GM23338 (cell line): ENCODE results near the gene RCSD1. TPM values are rescaled to one million over a fixed set of nuclear protein-coding genes. Genes with fewer than 3 reads are reported as not detected.

Experiments
- ATAC-seq: fragments of 200-7000 bp; cut with Tn5 transposase; 3 replicates; pipeline ENCODE4 v1.9.1; 2020
- DNase-seq: peaks from one replicate; pipeline ENCODE4 v3.0.0-alpha.2; 2015; ENCODE audit warnings: low spot score
- H2AFZ ChIP-seq: fragments of 200-600 bp; sonication (generic); 2 replicates; pipeline ENCODE4 v1.8.0; 2016; ENCODE audit warnings: antibody characterized with exemption, mild to moderate bottlenecking, moderate library complexity
- H3F3A ChIP-seq: fragments of 200-600 bp; sonication (generic); replicated peaks from 2 replicates; pipeline ENCODE4 v1.8.0; 2017; ENCODE audit warnings: antibody characterized with exemption, mixed run types, low read depth
- H3K27ac ChIP-seq: fragments of 200-600 bp; sonication (generic); 2 replicates; pipeline ENCODE4 v1.6.1; 2016; ENCODE audit warnings: low read depth
- H3K27me3 ChIP-seq: fragments of 200-600 bp; sonication (generic); 2 replicates; pipeline ENCODE4 v1.8.0; 2016; ENCODE audit warnings: mild to moderate bottlenecking, mixed run types, moderate library complexity; ENCODE audit not compliant: insufficient read depth
- H3K36me3 ChIP-seq: fragments of 200-600 bp; sonication (generic); 2 replicates; pipeline ENCODE4 v1.8.0; 2016; ENCODE audit warnings: mild to moderate bottlenecking; ENCODE audit not compliant: insufficient read depth
- H3K4me1 ChIP-seq: fragments of 200-600 bp; sonication (generic); 2 replicates; pipeline ENCODE4 v1.8.0; 2016; ENCODE audit warnings: mild to moderate bottlenecking, moderate library complexity; ENCODE audit not compliant: insufficient read depth
- H3K4me2 ChIP-seq: fragments of 200-600 bp; sonication (generic); 2 replicates; pipeline ENCODE4 v1.7.1; 2017; ENCODE audit warnings: mixed run types
- H3K4me3 ChIP-seq: fragments of 200-600 bp; sonication (generic); 2 replicates; pipeline ENCODE4 v1.6.1; 2016; ENCODE audit warnings: mixed run types
- H3K79me2 ChIP-seq: fragments of 200-600 bp; sonication (generic); replicated peaks from 2 replicates; pipeline ENCODE4 v1.8.0; 2017; ENCODE audit warnings: mild to moderate bottlenecking; ENCODE audit not compliant: insufficient read depth
- H3K9me2 ChIP-seq: fragments of 200-600 bp; sonication (generic); 2 replicates; pipeline ENCODE4 v1.8.0; 2017; ENCODE audit not compliant: insufficient read depth
- H4K20me1 ChIP-seq: fragments of 200-600 bp; sonication (generic); replicated peaks from 2 replicates; pipeline ENCODE4 v1.8.0; 2017; ENCODE audit warnings: mild to moderate bottlenecking; ENCODE audit not compliant: insufficient read depth
- H3K27ac Mint-ChIP-seq: 2 replicates; pipeline ENCODE4 v1.8.0; 2020; ENCODE audit warnings: inconsistent platforms, mild to moderate bottlenecking, moderate library complexity, mixed read lengths
- H3K27me3 Mint-ChIP-seq: 3 replicates; pipeline ENCODE4 v1.8.0; 2022; ENCODE audit warnings: low read depth, mild to moderate bottlenecking, moderate library complexity, mixed read lengths, inconsistent platforms; ENCODE audit not compliant: insufficient read depth, poor library complexity
- H3K36me3 Mint-ChIP-seq: 3 replicates; pipeline ENCODE4 v1.8.0; 2021; ENCODE audit warnings: low read depth, mild to moderate bottlenecking, inconsistent platforms, moderate library complexity, mixed read lengths
- H3K4me1 Mint-ChIP-seq: 3 replicates; pipeline ENCODE4 v1.8.0; 2020; ENCODE audit warnings: mild to moderate bottlenecking, inconsistent platforms, mixed read lengths
- H3K4me3 Mint-ChIP-seq: 3 replicates; pipeline ENCODE4 v1.8.0; 2021; ENCODE audit warnings: moderate library complexity, mild to moderate bottlenecking, inconsistent platforms, mixed read lengths
- H3K9me3 Mint-ChIP-seq: 3 replicates; pipeline ENCODE4 v1.8.0; 2020; ENCODE audit warnings: moderate library complexity, mild to moderate bottlenecking, inconsistent platforms, mixed read lengths
- CREB1 ChIP-seq: fragments of 250-450 bp; sonication (Bioruptor Pico); IDR thresholded peaks from 2 replicates; pipeline ENCODE4 v1.5.0; 2020; ENCODE audit warnings: low read depth, mild to moderate bottlenecking, moderate library complexity
- CTCF ChIP-seq, 2 experiments: fragments of 200-600 bp in 1 of 2; sonication (generic) in 1 of 2; conservative IDR thresholded peaks; 2 replicates each; pipeline versions ENCODE4 v1.5.1 to v1.6.1; 2016 to 2017; ENCODE audit warnings: antibody characterized with exemption in 2 of 2, low read depth in 2 of 2, mild to moderate bottlenecking in 2 of 2, moderate library complexity in 1 of 2
- ETS1 ChIP-seq: IDR thresholded peaks from 2 replicates; pipeline ENCODE4 v1.6.1; 2016; ENCODE audit warnings: antibody characterized with exemption
- EZH2 ChIP-seq: fragments of 200-600 bp; sonication (generic); IDR thresholded peaks from one replicate; pipeline ENCODE4 v1.8.0; 2017; ENCODE audit warnings: antibody characterized with exemption, mild to moderate bottlenecking, low read depth; ENCODE audit not compliant: unreplicated experiment
- EZH2phosphoT487 ChIP-seq: fragments of 200-600 bp; sonication (generic); IDR thresholded peaks from one replicate; pipeline ENCODE4 v1.8.1; 2018; ENCODE audit warnings: antibody characterized with exemption; ENCODE audit not compliant: unreplicated experiment
- NANOG ChIP-seq: IDR thresholded peaks from 2 replicates; pipeline ENCODE4 v1.6.1; 2016; ENCODE audit warnings: antibody characterized with exemption, borderline replicate concordance
- POLR2AphosphoS5 ChIP-seq: IDR thresholded peaks from 2 replicates; pipeline ENCODE4 v1.6.1; 2016; ENCODE audit warnings: antibody characterized with exemption, low read depth
- REST ChIP-seq: IDR thresholded peaks from one replicate; pipeline ENCODE4 v1.6.1; 2018; ENCODE audit warnings: antibody characterized with exemption; ENCODE audit not compliant: unreplicated experiment
- STAT1 ChIP-seq: IDR thresholded peaks from one replicate; pipeline ENCODE4 v1.6.1; 2016; ENCODE audit warnings: antibody characterized with exemption; ENCODE audit not compliant: unreplicated experiment
- ZNF331 ChIP-seq: fragments of 250-450 bp; sonication (Bioruptor Pico); IDR thresholded peaks from 2 replicates; pipeline ENCODE4 v1.5.0; 2020; ENCODE audit warnings: low read depth, mild to moderate bottlenecking, moderate library complexity
- ZNF462 ChIP-seq: fragments of 250-450 bp; sonication (Bioruptor Pico); IDR thresholded peaks from 2 replicates; pipeline ENCODE4 v1.5.0; 2020; ENCODE audit warnings: mild to moderate bottlenecking, moderate library complexity
- polyA plus RNA-seq: library from polyadenylated mRNA; unstranded; fragments of >200 nt; fragmentation: Nextera tagmentation; extraction: Ambion mirVana; gene quantifications from 2 replicates; pipeline ENCODE4 v1.2.1, GENCODE V29; 2016
- total RNA-seq: library from RNA; depleted of rRNA; stranded (reverse); fragments of >200 nt; shearing (Covaris generic); gene quantifications from 2 replicates; pipeline ENCODE4 v1.2.3, GENCODE V29; 2014

The RCSD1 gene
- total and polyA plus RNA-seq, 2 experiments from 2014 or later: 0.18 to 0.73 TPM

- TF ChIP-seq CTCF (conservative IDR thresholded peaks at IDR 0.05; ENCODE audit: low read depth in 2 of 2): no peak
- no peak for TF ChIP-seq CREB1 (CRISPR knock-in tag)
- TF ChIP-seq ZNF462 (CRISPR knock-in tag): no peak
- TF ChIP-seq EZH2phosphoT487: no peak
- no peak for TF ChIP-seq NANOG
- TF ChIP-seq POLR2AphosphoS5: no peak
Measured at GRCh38 chr1:167651161-167651693, 21.2 kb downstream of the RCSD1 start (continued).

GRCh38 chr1:167654975-167655575, 25.0 kb downstream of the RCSD1 start:
- Histone ChIP-seq H3K36me3 (no peaks in the 10 kb centered on the region), H3F3A (no peaks in the 10 kb centered on the region), H3K27ac (no peak overlapping the region), H3K4me1 (no peaks in the 10 kb centered on the region), H3K4me2 (no peak overlapping the region), H3K79me2 (no peaks in the 10 kb centered on the region), H3K9me2 (0 out of 2 replicates have a peak, but pooled peaks cover 4% of the 10 kb centered on the region), H3K4me3 (no peak overlapping the region), H4K20me1 (no peaks in the 10 kb centered on the region), H3K27me3 (no peaks in the 10 kb centered on the region), H2AFZ (peak overlapping the region; percentile 23; the same call in 1 of the 2 replicates)
- Mint-ChIP-seq H3K4me3 (no peak overlapping the region), H3K27ac (no peak overlapping the region), H3K4me1 (peaks cover 5% of the 10 kb centered on the region; the same call in 2 of the 3 replicates), H3K9me3 (no peaks in the 10 kb centered on the region), H3K27me3 (peaks cover 5% of the 10 kb centered on the region), H3K36me3 (no peaks in the 10 kb centered on the region)
- DNase-seq: no peak
- no peak for ATAC-seq
- no peak for TF ChIP-seq EZH2
- no peak for TF ChIP-seq ZNF331
- no peak for TF ChIP-seq ETS1
- TF ChIP-seq STAT1: no peak
- TF ChIP-seq REST: no peak
